HL-60 (cell line): ENCODE data around the gene C19orf53.
"Not testable (repeated sequence)": the region's sequence is repeated elsewhere in the genome, so short reads cannot be mapped to it uniquely, and the experiment has no call there.

Experiments
- DNase-seq, 2 experiments: peaks; one replicate each; pipeline ENCODE4 v3.0.0-alpha.2; 2010 to 2020; ENCODE audit warnings: low read depth in 1 of 2, low spot score in 1 of 2
- H3K27ac ChIP-seq: fragments of 250-450 bp; sonication (Bioruptor Pico); replicated peaks from 2 replicates; pipeline ENCODE4 v1.5.1; 2020; ENCODE audit warnings: mild to moderate bottlenecking, moderate library complexity
- H3K27me3 ChIP-seq: fragments of 250-450 bp; sonication (Bioruptor Pico); 2 replicates; pipeline ENCODE4 v1.5.1; 2021; ENCODE audit warnings: mild to moderate bottlenecking, moderate library complexity; ENCODE audit not compliant: insufficient read depth, poor library complexity, severe bottlenecking
- H3K4me3 ChIP-seq: replicated peaks from 2 replicates; pipeline ENCODE4 v1.5.1; 2011; ENCODE audit warnings: mild to moderate bottlenecking, control low read depth, low read length; ENCODE audit not compliant: insufficient read depth
- CTCF ChIP-seq: IDR thresholded peaks from one replicate; pipeline ENCODE4 v1.5.1; 2011; ENCODE audit warnings: low read length, control low read depth, inconsistent platforms; ENCODE audit not compliant: insufficient read depth
- GABPA ChIP-seq: IDR thresholded peaks from 2 replicates; pipeline ENCODE4 v1.6.1; 2012; ENCODE audit warnings: low read depth
- POLR2AphosphoS5 ChIP-seq: IDR thresholded peaks from 2 replicates; pipeline ENCODE4 v1.6.1; 2012; ENCODE audit warnings: low read depth
- REST ChIP-seq: IDR thresholded peaks from 2 replicates; pipeline ENCODE4 v1.6.1; 2012; ENCODE audit warnings: low read depth; ENCODE audit not compliant: insufficient replicate concordance
- SPI1 ChIP-seq: IDR thresholded peaks from 2 replicates; pipeline ENCODE4 v1.6.1; 2012; ENCODE audit warnings: low read depth, mild to moderate bottlenecking, borderline replicate concordance

C19orf53 gene

GRCh38 chr19:13747098-13747453, 27.2 kb upstream of the C19orf53 start:
- peak overlapping the region; percentile 10; the same call in 1 of the 2 replicates for H3K27ac ChIP-seq
- peak overlapping the region; percentile 92 for H3K4me3 ChIP-seq
- no peak for TF ChIP-seq REST
- no peak for TF ChIP-seq GABPA
- no peak for TF ChIP-seq CTCF
- TF ChIP-seq POLR2AphosphoS5, result no peak
- TF ChIP-seq SPI1, result no peak

GRCh38 chr19:13748169-13748828, 26.0 kb upstream of the C19orf53 start:
- Histone ChIP-seq H3K27me3 (no peaks in the 10 kb centered on the region), H3K4me3 (peak overlapping the region; percentile 92), H3K27ac (peak overlapping the region; percentile 76)
- DNase-seq, result peak; percentile 21 to 45
- TF ChIP-seq POLR2AphosphoS5 (no peak), REST (no peak), SPI1 (no peak), GABPA (no peak), CTCF (no peak)

More at GRCh38 chr19:13747098-13747453, 27.2 kb upstream of the C19orf53 start:
- DNase-seq, result no peak
- no peaks in the 10 kb centered on the region for H3K27me3 ChIP-seq

GRCh38 chr19:13751436-13751835, 22.8 kb upstream of the C19orf53 start:
- Histone ChIP-seq H3K27me3 (no peaks in the 10 kb centered on the region), H3K27ac (no peak overlapping the region), H3K4me3 (no peak overlapping the region)
- DNase-seq, result no peak
- TF ChIP-seq SPI1, result no peak
- TF ChIP-seq GABPA, result no peak
- TF ChIP-seq REST, result no peak
- TF ChIP-seq CTCF, result no peak
- TF ChIP-seq POLR2AphosphoS5, result no peak

- not testable (repeated sequence) for H3K27ac ChIP-seq, H3K4me3 ChIP-seq, H3K27me3 ChIP-seq, DNase-seq
These were observed 20.6 kb upstream of the C19orf53 start for GRCh38 chr19:13753622-13754021.
